BJ (cell line): ENCODE data around the gene G6PC1. TPM values are rescaled to one million over a fixed set of nuclear protein-coding genes. Genes with fewer than 3 reads are reported as not detected.
"Not testable (repeated sequence)": the region's sequence is repeated elsewhere in the genome, so short reads cannot be mapped to it uniquely, and the experiment has no call there.

Experiments used
- CTCF ChIA-PET: fragments of 350-600 bp; formaldehyde crosslinking; extraction: SDS; loops from one replicate; lab custom pipeline; 2021; ENCODE audit warnings: antibody characterized with exemption, inconsistent platforms; lab: Yijun Ruan, JAX
- POLR2A ChIA-PET: fragments of 300-600 bp; sonication (Branson Sonifier 250); formaldehyde crosslinking; extraction: SDS; loops from one replicate; lab custom pipeline; 2021; ENCODE audit warnings: antibody characterized with exemption; lab: Charles Lee
- DNase-seq: peaks from one replicate; pipeline ENCODE4 v3.0.0-alpha.2; 2011; ENCODE audit warnings: low read depth
- H3K27me3 ChIP-seq: 2 replicates; pipeline ENCODE4 v1.6.0; 2011; ENCODE audit warnings: low read length; ENCODE audit not compliant: control insufficient read depth, insufficient read depth
- H3K36me3 ChIP-seq: 2 replicates; pipeline ENCODE4 v1.5.1; 2011; ENCODE audit warnings: low read length; ENCODE audit not compliant: control insufficient read depth, insufficient read depth
- H3K4me3 ChIP-seq: 2 replicates; pipeline ENCODE4 v1.5.1; 2011; ENCODE audit warnings: low read depth, mild to moderate bottlenecking, control low read depth, low read length
- CTCF ChIP-seq: IDR thresholded peaks from 2 replicates; pipeline ENCODE4 v1.5.1; 2011; ENCODE audit warnings: low read depth, mild to moderate bottlenecking, control low read depth, inconsistent platforms, low read length, moderate library complexity; ENCODE audit not compliant: insufficient read depth
- polyA plus RNA-seq: library from polyadenylated mRNA; depleted of rRNA; stranded (reverse); fragments of >200 nt; gene quantifications from 2 replicates; pipeline ENCODE4 v1.2.3, GENCODE V29; 2011

The G6PC1 gene
- polyA plus RNA-seq, 1 experiment, result not detected

GRCh38 chr17:42913981-42914617 lies 13.5 kb downstream of the G6PC1 start:
- Histone ChIP-seq H3K36me3 (no peaks in the 10 kb centered on the region), H3K27me3 (peaks cover 3% of the 10 kb centered on the region; the same call in 1 of the 2 replicates), H3K4me3 (no peak overlapping the region)
- CTCF ChIA-PET, result interaction anchor here (0.7 to 2.0 kb wide), 2 partner anchors 15 to 32 kb away, joined by 3 to 5 read pairs; no protein-coding TSS in a partner anchor
- TF ChIP-seq CTCF, result no peak
- POLR2A ChIA-PET, result no interaction called here
- no peak for DNase-seq

- CTCF ChIA-PET, result interaction anchor here (2.0 kb wide), 1 partner anchor 14 kb away, joined by 5 read pairs; no protein-coding TSS in a partner anchor
- POLR2A ChIA-PET, DNase-seq, H3K27me3 ChIP-seq, H3K36me3 ChIP-seq, H3K4me3 ChIP-seq: not testable (repeated sequence)
These were observed 14.7 kb downstream of the G6PC1 start for GRCh38 chr17:42915288-42915687.

- H3K4me3 ChIP-seq, CTCF ChIA-PET, H3K36me3 ChIP-seq, POLR2A ChIA-PET, DNase-seq: not testable (repeated sequence)
- H3K27me3 ChIP-seq, result peaks cover 11% of the 10 kb centered on the region
These were observed 16.0 kb downstream of the G6PC1 start for GRCh38 chr17:42916388-42917235.

GRCh38 chr17:42917236-42917603 lies 16.6 kb downstream of the G6PC1 start:
- no peaks in the 10 kb centered on the region for H3K36me3 ChIP-seq
- TF ChIP-seq CTCF, result no peak
- H3K4me3 ChIP-seq, result no peak overlapping the region
- DNase-seq, result no peak
- H3K27me3 ChIP-seq, result peaks cover 12% of the 10 kb centered on the region
- POLR2A ChIA-PET, result no interaction called here
- CTCF ChIA-PET, result no interaction called here

- ChIA-PET POLR2A (interaction anchor here (0.6 to 0.7 kb wide), 2 partner anchors 12 to 13 kb away, joined by 3 to 8 read pairs; no protein-coding TSS in a partner anchor), CTCF (interaction anchor here (1.1 to 1.3 kb wide), 2 partner anchors 10 to 74 kb away, joined by 3 read pairs; partner anchors contain the start of gene AOC2)
These were observed 18.4 kb downstream of the G6PC1 start for GRCh38 chr17:42918902-42919521.

GRCh38 chr17:42919522-42920077 lies 19.0 kb downstream of the G6PC1 start:
- CTCF ChIA-PET, result interaction anchor here (0.6 to 1.3 kb wide), 4 partner anchors 10 to 517 kb away, joined by 3 to 8 read pairs (median 3); partner anchors contain the start of gene AOC2
- POLR2A ChIA-PET, result interaction anchor here (0.6 kb wide), 1 partner anchor 14 kb away, joined by 3 read pairs; no protein-coding TSS in a partner anchor
- H3K4me3 ChIP-seq, DNase-seq, H3K36me3 ChIP-seq: not testable (repeated sequence)
- H3K27me3 ChIP-seq, result peaks cover 12% of the 10 kb centered on the region

More at GRCh38 chr17:42918902-42919521, 18.4 kb downstream of the G6PC1 start:
- Histone ChIP-seq H3K27me3 (peaks cover 12% of the 10 kb centered on the region), H3K36me3 (no peaks in the 10 kb centered on the region), H3K4me3 (no peak overlapping the region)
- TF ChIP-seq CTCF, result no peak
- DNase-seq, result no peak
